Left ventricle myocardium inferior (tissue), 1 donor: ENCODE results near the gene FEV. TPM values are rescaled to one million over a fixed set of nuclear protein-coding genes. Genes with fewer than 3 reads are reported as not detected.

ENCODE experiments used
- DNase-seq: peaks from one replicate; pipeline ENCODE4 v3.0.0-alpha.2; 2020
- H3K27ac ChIP-seq: fragments of 200-600 bp; replicated peaks from 2 replicates; pipeline ENCODE4 v1.8.0; 2021
- H3K27me3 ChIP-seq: fragments of 200-600 bp; 2 replicates; pipeline ENCODE4 v1.8.0; 2021; ENCODE audit warnings: low read depth
- H3K36me3 ChIP-seq: fragments of 200-600 bp; 2 replicates; pipeline ENCODE4 v1.8.0; 2021
- H3K4me1 ChIP-seq: fragments of 200-600 bp; 2 replicates; pipeline ENCODE4 v1.8.0; 2021
- H3K4me3 ChIP-seq: fragments of 200-600 bp; 2 replicates; pipeline ENCODE4 v1.8.0; 2021; ENCODE audit warnings: mild to moderate bottlenecking, moderate library complexity
- H3K9me3 ChIP-seq: fragments of 200-600 bp; replicated peaks from 2 replicates; pipeline ENCODE4 v1.8.0; 2021
- CTCF ChIP-seq: fragments of 200-600 bp; IDR thresholded peaks from 2 replicates; pipeline ENCODE4 v1.8.0; 2021; ENCODE audit warnings: antibody characterized with exemption, mild to moderate bottlenecking, borderline replicate concordance
- intact Hi-C: fragments of 100-400 bp; cut with micrococcal nuclease; formaldehyde crosslinking; loops from one replicate; pipeline ENCODE4 v1.11.0; 2022
- total RNA-seq: library from RNA; stranded (reverse); fragmentation: NEBNext Ultra II Directional; extraction: Animal tissue kit (Norgen Biotek cat#: 25700); gene quantifications from one replicate; pipeline ENCODE4 v1.2.1, GENCODE V29; 2021
- donor health status: DM: no; HTN: yes; CAD: no; lungs with severe emphysema.

Gene FEV
- total RNA-seq, 1 donor from 2014 or later, result not detected

GRCh38 chr2:218986148-218986761 is 1.3 kb upstream of the FEV start:
- no peaks in the 10 kb centered on the region for H3K9me3 ChIP-seq
- H3K4me1 ChIP-seq, result peaks cover 44% of the 10 kb centered on the region
- TF ChIP-seq CTCF, result no peak
- no peak overlapping the region for H3K4me3 ChIP-seq
- DNase-seq, result no peak
- H3K27me3 ChIP-seq, result peaks cover 100% of the 10 kb centered on the region
- H3K27ac ChIP-seq, result no peak overlapping the region
- intact Hi-C loops, result no loop called here
- H3K36me3 ChIP-seq, result no peaks in the 10 kb centered on the region

GRCh38 chr2:218985325-218986091 is 524 bp upstream of the FEV start:
- no peaks in the 10 kb centered on the region for H3K36me3 ChIP-seq
- TF ChIP-seq CTCF, result no peak
- intact Hi-C loops, result no loop called here
- peaks cover 100% of the 10 kb centered on the region for H3K27me3 ChIP-seq
- no peak overlapping the region for H3K27ac ChIP-seq
- no peak for DNase-seq
- H3K4me1 ChIP-seq, result peaks cover 51% of the 10 kb centered on the region
- peak overlapping the region; percentile 48 for H3K4me3 ChIP-seq
- no peaks in the 10 kb centered on the region for H3K9me3 ChIP-seq

- peaks cover 59% of the 10 kb centered on the region for H3K4me1 ChIP-seq
- H3K36me3 ChIP-seq, result no peaks in the 10 kb centered on the region
- H3K27me3 ChIP-seq, result peaks cover 100% of the 10 kb centered on the region
- no peak for DNase-seq
- no peaks in the 10 kb centered on the region for H3K9me3 ChIP-seq
- H3K27ac ChIP-seq, result no peak overlapping the region
- intact Hi-C loops, result no loop called here
- peak overlapping the region; percentile 48 for H3K4me3 ChIP-seq
- no peak for TF ChIP-seq CTCF
These were observed 554 bp downstream of the FEV start for GRCh38 chr2:218984239-218985020.

GRCh38 chr2:218983934-218984238 is 1.1 kb downstream of the FEV start:
- Histone ChIP-seq H3K36me3 (no peaks in the 10 kb centered on the region), H3K4me3 (peak overlapping the region; percentile 48), H3K4me1 (peaks cover 59% of the 10 kb centered on the region), H3K27me3 (peaks cover 100% of the 10 kb centered on the region), H3K9me3 (no peaks in the 10 kb centered on the region), H3K27ac (no peak overlapping the region)
- intact Hi-C loops, result no loop called here
- no peak for TF ChIP-seq CTCF
- DNase-seq, result no peak

GRCh38 chr2:218983263-218983933 is 1.6 kb downstream of the FEV start:
- intact Hi-C loops, result no loop called here
- Histone ChIP-seq H3K4me3 (peak overlapping the region; percentile 48), H3K9me3 (no peaks in the 10 kb centered on the region), H3K27ac (no peak overlapping the region), H3K36me3 (no peaks in the 10 kb centered on the region), H3K27me3 (peaks cover 100% of the 10 kb centered on the region), H3K4me1 (peaks cover 59% of the 10 kb centered on the region)
- DNase-seq, result no peak
- no peak for TF ChIP-seq CTCF
